ENCODE measurements around the gene UBXN10. TPM values are rescaled to one million over a fixed set of nuclear protein-coding genes. Genes with fewer than 3 reads are reported as not detected.

UBXN10 gene
- total and polyA plus RNA-seq, 2 donors (not counting 3 experiments of a cell fraction or from before 2014, with no cell fraction given): not detected

GRCh38 chr1:20164694-20165202, 21.1 kb upstream of the UBXN10 start:
- dilution Hi-C loops (cut with MboI; ENCODE audit: extremely low pct_ligation_motif_present, low sequenced_read_pairs): no loop called here
- BruUV-seq (replicated peaks): no TSS peak
- no peaks in the 10 kb centered on the region for H3K4me1 ChIP-seq (ENCODE audit: control insufficient read depth, extremely low read depth, insufficient read depth, low read length)
- peak overlapping the region; percentile 8 for H3K4me2 ChIP-seq (ENCODE audit: insufficient read depth, low read length)
- no peaks in the 10 kb centered on the region for H3K79me2 ChIP-seq (ENCODE audit: control insufficient read depth, insufficient read depth, low read length)
- no peak overlapping the region for H2AFZ ChIP-seq (ENCODE audit: low read depth, low read length)
- H3K4me3 ChIP-seq (replicated peaks in 1 of 3; ENCODE audit: insufficient read depth in 1 of 3, low read depth in 1 of 3, low read length in 3 of 3): no peak overlapping the region
- no peaks in the 10 kb centered on the region for H3K27me3 ChIP-seq (ENCODE audit: control insufficient read depth in 2 of 2, insufficient read depth in 2 of 2, low read length in 2 of 2)
- ChIA-PET CTCF (interaction anchor here (1.1 to 7.6 kb wide), 9 partner anchors 10 to 330 kb away, joined by 3 to 65 read pairs (median 6); no protein-coding TSS in a partner anchor), POLR2A (no interaction called here)
- no peaks in the 10 kb centered on the region for H3K9me3 ChIP-seq (replicated peaks; ENCODE audit: control insufficient read depth, insufficient read depth, low read length)
- intact Hi-C loops (cut with micrococcal nuclease): loop anchor here (1.0 kb wide), 2 partner anchors 31 to 329 kb away; no protein-coding TSS in a partner anchor
- H3K9ac ChIP-seq (replicated peaks; ENCODE audit: extremely low read depth, insufficient read depth, low read length): no peak overlapping the region
- DNase-seq (ENCODE audit: low read depth, low spot score) (no peak), FAIRE-seq (no peak)
- TF ChIP-seq JUN (IDR thresholded peaks at IDR 0.05; ENCODE audit: borderline replicate concordance, insufficient read depth, insufficient read length, low read depth): no peak
- no peak for TF ChIP-seq POLR2AphosphoS5 (IDR thresholded peaks at IDR 0.05; ENCODE audit: insufficient read depth, low read depth, low read length)
- no peak for TF ChIP-seq EZH2 (IDR thresholded peaks at IDR 0.05; ENCODE audit: borderline replicate concordance, low read depth, low read length, severe bottlenecking)
- no peak for TF ChIP-seq CTCF (IDR thresholded peaks at IDR 0.05; ENCODE audit: extremely low read depth in 1 of 2, insufficient read depth in 1 of 2, low read depth in 1 of 2, low read length in 2 of 2)
- no peak for TF ChIP-seq POLR2A (IDR thresholded peaks at IDR 0.05; ENCODE audit: low read depth, low read length)
- no peak for TF ChIP-seq FOS (IDR thresholded peaks at IDR 0.05; ENCODE audit: borderline replicate concordance, insufficient read depth, low read length)
- TF ChIP-seq GATA2 (IDR thresholded peaks at IDR 0.05; ENCODE audit: insufficient read depth, insufficient read length, low read depth, low read length): no peak
- TF ChIP-seq MYC (IDR thresholded peaks at IDR 0.05; ENCODE audit: low read depth, low read length): no peak
- no peaks in the 10 kb centered on the region for H4K20me1 ChIP-seq (replicated peaks; ENCODE audit: control insufficient read depth, extremely low read depth, insufficient read depth, low read length)
- H3K9me1 ChIP-seq (replicated peaks; ENCODE audit: control insufficient read depth, extremely low read depth, insufficient read depth, low read length): no peaks in the 10 kb centered on the region
- H3K27ac ChIP-seq (ENCODE audit: insufficient read depth, low read depth, low read length): no peak overlapping the region
- H3K36me3 ChIP-seq (ENCODE audit: control insufficient read depth in 2 of 2, extremely low read depth in 1 of 2, insufficient read depth in 2 of 2, low read length in 2 of 2): no peaks in the 10 kb centered on the region

Data from endothelial cell of umbilical vein (primary cell).